OCI-LY7 (cell line): ENCODE results near the gene MXRA8.

ENCODE experiments used
- CTCF ChIP-seq: fragments of 200-600 bp; sonication (generic); conservative IDR thresholded peaks from 2 replicates; pipeline ENCODE4 v1.5.1; 2014; ENCODE audit warnings: mild to moderate bottlenecking, antibody characterized with exemption, low read length, moderate library complexity, mixed read lengths
- EZH2phosphoT487 ChIP-seq: fragments of 200-600 bp; sonication (generic); IDR thresholded peaks from 2 replicates; pipeline ENCODE4 v1.6.1; 2018; ENCODE audit warnings: low read depth, borderline replicate concordance, mild to moderate bottlenecking, mixed run types, antibody characterized with exemption, low read length, moderate library complexity, mixed read lengths

GRCh38 chr1:1355416-1355815 is 2.9 kb downstream of the MXRA8 start:
- TF ChIP-seq CTCF (no peak), EZH2phosphoT487 (no peak)
